ENCODE data around the gene RBP2.

RBP2 gene

DNA sequence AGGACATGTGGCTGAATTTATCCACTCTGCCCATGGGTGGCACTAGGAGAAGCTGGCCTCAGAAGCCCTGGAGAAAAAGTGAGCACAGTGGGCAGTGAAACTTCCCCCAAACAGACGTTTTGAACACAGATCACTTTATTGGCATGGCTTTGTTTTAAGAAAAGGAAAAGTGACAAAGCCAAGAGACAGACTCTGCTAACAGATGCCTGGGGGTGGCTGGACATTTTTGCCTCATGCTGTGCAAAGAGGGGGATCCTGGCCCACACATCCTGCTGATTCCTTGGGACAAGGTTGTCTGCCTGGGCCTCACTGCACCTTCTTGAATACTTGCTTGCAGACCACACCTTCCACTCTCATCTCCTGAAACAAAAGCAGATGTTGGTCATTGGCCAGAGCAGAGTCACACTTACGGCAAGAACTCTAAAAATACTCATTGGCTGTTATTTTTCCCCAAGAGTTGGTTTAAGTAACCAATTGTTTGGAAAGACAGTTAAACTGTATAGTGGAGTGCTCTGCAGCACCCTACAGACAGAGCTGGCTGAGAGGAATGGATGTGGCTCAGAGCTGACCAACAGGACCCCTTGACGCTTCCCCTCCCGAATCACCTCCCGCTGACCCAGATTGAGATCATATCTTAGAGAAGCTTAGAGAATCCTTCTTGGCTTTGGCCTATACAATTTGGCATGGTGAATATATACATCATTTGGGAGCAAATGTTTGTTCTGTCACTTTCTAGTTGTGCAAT, 41.2 kb upstream of the RBP2 start:
- Histone ChIP-seq H3K27ac (ENCODE audit: low read depth in 2 of 2, low read length in 2 of 2) (no peak overlapping the region), H3K27me3 (ENCODE audit: control insufficient read depth in 2 of 2, insufficient read depth in 2 of 2, low read length in 2 of 2) (no peaks in the 10 kb centered on the region), H3K4me3 (ENCODE audit: low read length in 2 of 2) (no peak overlapping the region), H3K36me3 (ENCODE audit: control insufficient read depth in 2 of 2, insufficient read depth in 2 of 2, low read length in 2 of 2) (no peaks in the 10 kb centered on the region), H3K4me1 (ENCODE audit: control insufficient read depth in 2 of 2, insufficient read depth in 2 of 2, low read length in 2 of 2) (no peaks in the 10 kb centered on the region), H3K9ac (ENCODE audit: low read depth in 1 of 2, low read length in 2 of 2) (no peak overlapping the region), H3K9me3 (ENCODE audit: control insufficient read depth in 2 of 2, low read length in 2 of 2) (no peaks in the 10 kb centered on the region)

DNA sequence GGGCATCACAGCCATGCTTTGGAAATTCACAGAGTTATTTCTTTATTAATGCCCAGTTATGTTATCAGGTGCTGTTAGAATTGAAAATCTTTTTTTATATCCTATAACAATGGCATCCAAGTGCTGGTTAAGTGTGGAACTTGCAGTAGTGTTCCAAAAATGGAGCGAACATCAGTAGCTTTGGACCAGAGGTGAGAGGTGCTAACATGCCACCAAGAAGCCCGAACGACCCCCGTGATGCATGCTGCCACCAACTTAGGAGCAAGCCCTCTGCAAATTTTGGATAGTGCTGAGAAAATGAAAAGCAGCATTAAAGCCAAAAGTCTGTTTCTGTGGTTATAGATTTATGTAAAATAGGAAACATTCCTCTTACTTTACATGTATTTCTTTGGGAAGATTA, 38.4 kb upstream of the RBP2 start:
- H3K27ac ChIP-seq (ENCODE audit: low read depth in 2 of 2, low read length in 2 of 2), result no peak overlapping the region
- no peaks in the 10 kb centered on the region for H3K36me3 ChIP-seq (ENCODE audit: control insufficient read depth in 2 of 2, insufficient read depth in 2 of 2, low read length in 2 of 2)
- no peak overlapping the region for H3K4me3 ChIP-seq (ENCODE audit: low read length in 2 of 2)
- H3K27me3 ChIP-seq (ENCODE audit: control insufficient read depth in 2 of 2, insufficient read depth in 2 of 2, low read length in 2 of 2), result no peaks in the 10 kb centered on the region
- no peaks in the 10 kb centered on the region for H3K9me3 ChIP-seq (ENCODE audit: control insufficient read depth in 2 of 2, low read length in 2 of 2)
- no peaks in the 10 kb centered on the region for H3K4me1 ChIP-seq (ENCODE audit: control insufficient read depth in 2 of 2, insufficient read depth in 2 of 2, low read length in 2 of 2)
- H3K9ac ChIP-seq (ENCODE audit: low read depth in 1 of 2, low read length in 2 of 2), result no peak overlapping the region

DNA sequence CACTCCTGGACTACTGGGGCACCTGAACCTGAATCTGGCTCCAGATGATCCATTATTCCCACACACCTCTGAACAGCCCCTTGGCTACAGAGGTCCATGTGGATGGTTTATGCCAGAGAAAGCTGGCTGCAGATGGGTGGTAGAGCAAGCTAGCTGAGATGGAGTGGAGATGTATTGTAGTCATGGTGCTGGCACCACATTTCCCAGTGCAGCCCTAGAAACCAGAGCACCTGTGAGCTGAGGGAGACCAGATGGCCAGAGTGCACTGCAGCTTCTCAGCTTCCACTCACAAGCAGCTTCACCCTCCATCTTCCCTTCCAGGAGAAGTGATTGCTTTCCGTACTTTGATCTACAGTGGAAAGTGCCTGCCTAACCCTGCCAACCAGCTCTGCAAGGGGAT, 33.3 kb upstream of the RBP2 start:
- Histone ChIP-seq H3K9ac (ENCODE audit: low read depth in 1 of 2, low read length in 2 of 2) (no peak overlapping the region), H3K27ac (ENCODE audit: low read depth in 2 of 2, low read length in 2 of 2) (no peak overlapping the region), H3K9me3 (ENCODE audit: control insufficient read depth in 2 of 2, low read length in 2 of 2) (no peaks in the 10 kb centered on the region), H3K27me3 (ENCODE audit: control insufficient read depth in 2 of 2, insufficient read depth in 2 of 2, low read length in 2 of 2) (no peaks in the 10 kb centered on the region), H3K4me3 (ENCODE audit: low read length in 2 of 2) (no peak overlapping the region), H3K36me3 (ENCODE audit: control insufficient read depth in 2 of 2, insufficient read depth in 2 of 2, low read length in 2 of 2) (no peaks in the 10 kb centered on the region), H3K4me1 (ENCODE audit: control insufficient read depth in 2 of 2, insufficient read depth in 2 of 2, low read length in 2 of 2) (no peaks in the 10 kb centered on the region)

DNA sequence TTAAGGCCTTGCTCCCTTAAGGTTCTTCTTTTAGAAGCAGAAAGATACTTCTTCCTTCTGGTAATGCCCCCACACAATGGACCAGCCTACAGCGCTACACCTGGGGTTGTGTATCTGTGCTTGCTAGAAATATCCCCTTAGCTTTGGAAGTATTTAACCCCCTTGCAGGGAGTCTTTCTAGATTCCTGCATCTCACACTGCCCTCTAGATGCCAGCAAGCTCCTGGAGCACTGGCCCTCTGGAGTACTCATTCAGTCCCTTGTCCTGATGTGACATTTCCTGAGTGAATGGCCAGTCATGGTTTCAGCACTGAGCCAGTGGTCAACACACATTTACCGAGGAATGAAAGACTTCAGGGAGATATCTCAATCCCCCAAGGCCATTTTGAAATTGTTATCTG, 30.4 kb upstream of the RBP2 start:
- Histone ChIP-seq H3K9me3 (ENCODE audit: control insufficient read depth in 2 of 2, low read length in 2 of 2) (no peaks in the 10 kb centered on the region), H3K4me1 (ENCODE audit: control insufficient read depth in 2 of 2, insufficient read depth in 2 of 2, low read length in 2 of 2) (no peaks in the 10 kb centered on the region), H3K36me3 (ENCODE audit: control insufficient read depth in 2 of 2, insufficient read depth in 2 of 2, low read length in 2 of 2) (no peaks in the 10 kb centered on the region), H3K27ac (ENCODE audit: low read depth in 2 of 2, low read length in 2 of 2) (no peak overlapping the region), H3K4me3 (ENCODE audit: low read length in 2 of 2) (no peak overlapping the region), H3K27me3 (ENCODE audit: control insufficient read depth in 2 of 2, insufficient read depth in 2 of 2, low read length in 2 of 2) (no peaks in the 10 kb centered on the region), H3K9ac (ENCODE audit: low read depth in 1 of 2, low read length in 2 of 2) (no peak overlapping the region)

DNA sequence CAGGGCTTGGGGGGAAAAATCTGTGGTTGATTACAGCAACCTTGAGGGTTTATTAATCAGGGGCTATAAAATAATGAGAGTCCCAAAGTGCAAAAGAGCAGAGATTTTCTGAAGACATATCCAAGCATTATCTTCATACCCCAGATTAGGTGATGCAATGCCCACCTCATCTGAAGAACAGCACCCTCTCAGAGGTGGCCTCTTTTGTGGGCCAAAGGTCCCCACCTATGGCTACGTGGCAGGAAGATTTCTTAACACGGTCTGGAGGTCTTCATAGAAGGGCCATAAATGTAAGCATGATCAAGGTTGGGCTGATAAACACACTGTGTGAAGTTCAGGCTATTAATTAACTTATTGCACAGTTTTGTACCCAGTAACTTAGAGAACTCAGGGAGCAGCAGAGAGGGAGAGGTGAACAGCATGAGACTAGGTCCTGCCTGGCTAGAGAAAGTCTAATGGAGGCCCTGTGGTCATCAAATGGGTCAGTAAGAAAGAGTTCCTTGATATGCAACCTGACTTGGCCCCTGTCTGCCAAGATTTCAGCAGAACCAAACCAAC, 29.6 kb upstream of the RBP2 start:
- no peaks in the 10 kb centered on the region for H3K4me1 ChIP-seq (ENCODE audit: control insufficient read depth in 2 of 2, insufficient read depth in 2 of 2, low read length in 2 of 2)
- H3K27me3 ChIP-seq (ENCODE audit: control insufficient read depth in 2 of 2, insufficient read depth in 2 of 2, low read length in 2 of 2), result no peaks in the 10 kb centered on the region
- no peak overlapping the region for H3K9ac ChIP-seq (ENCODE audit: low read depth in 1 of 2, low read length in 2 of 2)
- no peaks in the 10 kb centered on the region for H3K36me3 ChIP-seq (ENCODE audit: control insufficient read depth in 2 of 2, insufficient read depth in 2 of 2, low read length in 2 of 2)
- no peak overlapping the region for H3K27ac ChIP-seq (ENCODE audit: low read depth in 2 of 2, low read length in 2 of 2)
- no peaks in the 10 kb centered on the region for H3K9me3 ChIP-seq (ENCODE audit: control insufficient read depth in 2 of 2, low read length in 2 of 2)
- no peak overlapping the region for H3K4me3 ChIP-seq (ENCODE audit: low read length in 2 of 2)

DNA sequence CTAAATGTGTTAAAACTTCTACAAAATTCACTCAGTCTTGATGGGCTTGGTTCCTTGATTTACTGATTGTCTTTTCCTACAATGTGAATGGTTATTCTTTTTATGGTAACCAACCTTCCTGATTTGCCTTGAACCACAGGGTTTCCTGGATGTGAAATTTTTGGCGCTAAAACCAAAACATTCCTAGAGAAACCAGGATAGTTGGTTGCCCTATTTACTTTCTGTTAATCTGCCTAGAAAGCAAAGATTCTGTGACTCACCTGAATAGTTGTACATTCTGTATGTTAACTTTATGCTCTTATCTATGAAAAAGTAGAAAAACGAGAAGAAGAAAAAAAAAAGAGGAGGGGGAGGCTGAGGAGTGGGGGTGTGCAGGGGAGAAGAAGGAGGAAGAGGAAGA, 23.2 kb upstream of the RBP2 start:
- Histone ChIP-seq H3K9me3 (ENCODE audit: control insufficient read depth in 2 of 2, low read length in 2 of 2) (no peaks in the 10 kb centered on the region), H3K4me1 (ENCODE audit: control insufficient read depth in 2 of 2, insufficient read depth in 2 of 2, low read length in 2 of 2) (no peaks in the 10 kb centered on the region), H3K4me3 (ENCODE audit: low read length in 2 of 2) (no peak overlapping the region), H3K9ac (ENCODE audit: low read depth in 1 of 2, low read length in 2 of 2) (no peak overlapping the region), H3K36me3 (ENCODE audit: control insufficient read depth in 2 of 2, insufficient read depth in 2 of 2, low read length in 2 of 2) (no peaks in the 10 kb centered on the region), H3K27ac (ENCODE audit: low read depth in 2 of 2, low read length in 2 of 2) (no peak overlapping the region), H3K27me3 (ENCODE audit: control insufficient read depth in 2 of 2, insufficient read depth in 2 of 2, low read length in 2 of 2) (no peaks in the 10 kb centered on the region)

DNA sequence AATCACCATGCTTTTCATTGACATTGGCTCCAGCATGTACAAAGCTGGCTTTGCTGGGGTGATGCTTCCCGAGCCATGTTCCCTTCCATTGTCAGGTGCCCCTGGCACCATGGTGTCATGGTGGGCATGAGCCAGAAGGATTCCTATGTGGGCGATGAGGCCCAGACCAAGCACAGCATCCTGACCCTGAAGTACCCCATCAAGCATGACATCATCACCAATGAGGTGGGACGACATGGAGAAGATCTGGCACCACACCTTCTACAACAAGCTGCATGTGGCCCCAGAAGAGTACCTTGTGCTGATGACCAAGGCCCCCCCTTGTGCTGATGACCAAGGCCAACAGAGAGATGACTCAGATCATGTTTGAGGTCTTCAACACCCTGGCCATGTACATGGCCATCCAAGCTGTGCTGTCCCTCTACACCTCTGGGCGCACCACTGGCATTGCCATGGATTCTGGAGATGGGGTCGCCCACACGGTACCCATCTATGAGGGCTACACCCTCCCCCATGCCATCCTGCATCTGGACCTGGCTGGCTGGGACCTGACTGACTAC, 17.6 kb upstream of the RBP2 start:
- Histone ChIP-seq H3K27me3 (ENCODE audit: control insufficient read depth in 2 of 2, insufficient read depth in 2 of 2, low read length in 2 of 2) (no peaks in the 10 kb centered on the region), H3K4me1 (ENCODE audit: control insufficient read depth in 2 of 2, insufficient read depth in 2 of 2, low read length in 2 of 2) (no peaks in the 10 kb centered on the region), H3K36me3 (ENCODE audit: control insufficient read depth in 2 of 2, insufficient read depth in 2 of 2, low read length in 2 of 2) (no peaks in the 10 kb centered on the region), H3K27ac (ENCODE audit: low read depth in 2 of 2, low read length in 2 of 2) (no peak overlapping the region), H3K9me3 (ENCODE audit: control insufficient read depth in 2 of 2, low read length in 2 of 2) (peaks cover 0 to 3% of the 10 kb centered on the region in 2 donors), H3K4me3 (ENCODE audit: low read length in 2 of 2) (no peak overlapping the region), H3K9ac (ENCODE audit: low read depth in 1 of 2, low read length in 2 of 2) (no peak overlapping the region)

DNA sequence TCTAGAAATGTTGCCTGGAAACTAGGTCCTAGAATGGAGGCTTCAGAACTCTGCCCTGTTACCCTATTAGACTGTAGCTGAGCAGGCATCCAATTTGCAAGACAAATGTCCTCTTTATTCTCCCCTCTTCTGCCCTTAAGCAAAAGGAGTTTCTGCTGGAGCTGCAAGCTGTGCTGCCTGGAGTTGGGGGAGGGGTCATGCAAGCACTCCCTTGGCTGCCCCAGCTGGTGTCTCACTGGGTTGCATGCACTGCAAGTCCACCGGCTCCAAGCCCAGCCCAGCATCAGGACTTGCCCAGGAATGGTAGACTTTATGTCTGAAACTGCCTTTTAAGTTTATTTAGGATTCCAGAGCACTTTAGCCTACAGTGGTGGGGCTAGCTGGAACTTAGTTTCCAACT, 15.7 kb upstream of the RBP2 start:
- Histone ChIP-seq H3K9ac (ENCODE audit: low read depth in 1 of 2, low read length in 2 of 2) (no peak overlapping the region), H3K27ac (ENCODE audit: low read depth in 2 of 2, low read length in 2 of 2) (no peak overlapping the region), H3K4me3 (ENCODE audit: low read length in 2 of 2) (no peak overlapping the region), H3K27me3 (ENCODE audit: control insufficient read depth in 2 of 2, insufficient read depth in 2 of 2, low read length in 2 of 2) (no peaks in the 10 kb centered on the region), H3K36me3 (ENCODE audit: control insufficient read depth in 2 of 2, insufficient read depth in 2 of 2, low read length in 2 of 2) (no peaks in the 10 kb centered on the region), H3K9me3 (ENCODE audit: control insufficient read depth in 2 of 2, low read length in 2 of 2) (peaks cover 0 to 3% of the 10 kb centered on the region in 2 donors), H3K4me1 (ENCODE audit: control insufficient read depth in 2 of 2, insufficient read depth in 2 of 2, low read length in 2 of 2) (no peaks in the 10 kb centered on the region)

DNA sequence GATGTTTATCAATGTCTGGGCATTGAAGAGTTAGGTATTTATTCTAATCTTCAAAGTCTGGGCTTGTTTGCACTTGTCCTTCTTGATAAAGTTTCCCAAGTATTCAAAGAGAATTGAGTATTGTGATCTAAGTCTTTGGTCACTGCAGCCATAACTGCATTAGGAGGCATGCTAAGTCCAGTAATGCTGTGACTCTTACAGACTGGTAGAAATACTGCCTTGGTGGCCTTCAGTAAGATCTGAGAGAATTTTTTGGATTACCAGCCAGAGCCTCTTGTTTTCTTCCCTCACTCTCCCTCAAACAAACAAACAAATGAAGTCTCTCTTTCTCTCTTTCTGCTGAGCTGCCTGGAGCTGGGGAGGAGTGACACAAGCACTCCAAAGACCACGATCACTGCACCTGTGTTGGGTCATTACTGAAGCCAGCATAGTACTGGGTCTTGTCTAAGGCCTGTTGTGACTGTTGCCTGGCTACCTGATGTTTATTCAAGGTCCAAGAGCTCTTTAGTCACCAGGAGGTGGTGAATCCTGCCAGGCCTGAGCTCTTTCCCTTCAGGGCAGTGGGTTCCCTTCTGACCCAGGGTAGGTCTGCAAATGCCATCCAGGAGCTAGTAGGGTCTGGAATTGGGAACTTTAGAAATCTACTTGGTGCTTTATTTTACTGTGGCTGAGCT, 14.8 kb upstream of the RBP2 start:
- Histone ChIP-seq H3K9ac (ENCODE audit: low read depth in 1 of 2, low read length in 2 of 2) (no peak overlapping the region), H3K9me3 (ENCODE audit: control insufficient read depth in 2 of 2, low read length in 2 of 2) (peaks cover 0 to 3% of the 10 kb centered on the region in 2 donors), H3K4me3 (ENCODE audit: low read length in 2 of 2) (no peak overlapping the region), H3K27ac (ENCODE audit: low read depth in 2 of 2, low read length in 2 of 2) (no peak overlapping the region), H3K4me1 (ENCODE audit: control insufficient read depth in 2 of 2, insufficient read depth in 2 of 2, low read length in 2 of 2) (no peaks in the 10 kb centered on the region), H3K27me3 (ENCODE audit: control insufficient read depth in 2 of 2, insufficient read depth in 2 of 2, low read length in 2 of 2) (no peaks in the 10 kb centered on the region), H3K36me3 (ENCODE audit: control insufficient read depth in 2 of 2, insufficient read depth in 2 of 2, low read length in 2 of 2) (no peaks in the 10 kb centered on the region)

DNA sequence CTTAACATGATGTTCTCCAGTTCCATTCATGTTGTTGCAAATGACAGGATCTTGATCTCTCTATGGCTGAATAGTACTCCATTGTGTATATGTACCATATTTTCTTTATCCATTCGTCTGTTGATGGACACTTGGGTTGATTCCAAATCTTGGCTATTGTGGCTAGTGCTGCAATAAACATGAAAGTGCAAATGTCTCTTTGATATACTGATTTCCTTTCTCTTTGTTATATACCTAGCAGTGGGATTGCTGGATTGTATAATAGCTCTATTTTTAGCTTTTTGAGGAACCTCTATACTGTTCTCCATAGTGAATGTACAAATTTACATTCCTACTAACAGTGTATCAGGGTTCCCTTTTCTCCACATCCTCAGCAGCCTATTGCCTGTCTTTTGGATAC, 5.9 kb upstream of the RBP2 start:
- H3K27me3 ChIP-seq (ENCODE audit: control insufficient read depth in 2 of 2, insufficient read depth in 2 of 2, low read length in 2 of 2), result no peaks in the 10 kb centered on the region
- no peak overlapping the region for H3K9ac ChIP-seq (ENCODE audit: low read depth in 1 of 2, low read length in 2 of 2)
- H3K27ac ChIP-seq (ENCODE audit: low read depth in 2 of 2, low read length in 2 of 2), result no peak overlapping the region
- H3K4me3 ChIP-seq (ENCODE audit: low read length in 2 of 2), result no peak overlapping the region
- H3K4me1 ChIP-seq (ENCODE audit: control insufficient read depth in 2 of 2, insufficient read depth in 2 of 2, low read length in 2 of 2), result peaks cover under 1 to 8% of the 10 kb centered on the region in 2 donors
- no peaks in the 10 kb centered on the region for H3K36me3 ChIP-seq (ENCODE audit: control insufficient read depth in 2 of 2, insufficient read depth in 2 of 2, low read length in 2 of 2)
- no peaks in the 10 kb centered on the region for H3K9me3 ChIP-seq (ENCODE audit: control insufficient read depth in 2 of 2, low read length in 2 of 2)

All from mucosa of rectum (tissue), 2 donors.